ENCODE data around the gene FRG2B. TPM values are rescaled to one million over a fixed set of nuclear protein-coding genes. Genes with fewer than 3 reads are reported as not detected.
"Not testable (repeated sequence)": the region's sequence is repeated elsewhere in the genome, so short reads cannot be mapped to it uniquely, and the experiment has no call there.

FRG2B gene
- polyA plus RNA-seq, 1 donor (not counting 4 experiments of a cell fraction or from before 2014, with no cell fraction given) = not detected

GRCh38 chr10:133600657-133601056 lies 25.9 kb downstream of the FRG2B start:
- H3K4me3 ChIP-seq (ENCODE audit: control insufficient read depth in 2 of 3, extremely low read depth in 1 of 3, insufficient read depth in 2 of 3, low read depth in 1 of 3, low read length in 3 of 3) = no peak overlapping the region
- DNase-seq (ENCODE audit: low read depth, low spot score) (no peak), FAIRE-seq (no peak)
- H3K9ac ChIP-seq (ENCODE audit: control insufficient read depth, extremely low read depth, insufficient read depth, low read length) = no peak overlapping the region
- dilution Hi-C loops (cut with MboI; ENCODE audit: extremely low pct_ligation_motif_present, low sequenced_read_pairs) = no loop called here
- no peaks in the 10 kb centered on the region for H3K36me3 ChIP-seq (ENCODE audit: control insufficient read depth in 2 of 2, extremely low read depth in 1 of 2, insufficient read depth in 2 of 2, low read length in 2 of 2)
- H4K20me1 ChIP-seq (ENCODE audit: control insufficient read depth, extremely low read depth, insufficient read depth, low read length) = no peaks in the 10 kb centered on the region
- H2AFZ ChIP-seq (ENCODE audit: control insufficient read depth, low read length) = no peak overlapping the region
- no peaks in the 10 kb centered on the region for H3K27me3 ChIP-seq (ENCODE audit: control insufficient read depth, extremely low read depth, insufficient read depth, low read length)
- H3K9me1 ChIP-seq (ENCODE audit: control insufficient read depth, extremely low read depth, insufficient read depth, low read length) = no peaks in the 10 kb centered on the region
- H3K27ac ChIP-seq (ENCODE audit: control insufficient read depth, insufficient read depth, low read length) = no peak overlapping the region
- no peaks in the 10 kb centered on the region for H3K79me2 ChIP-seq (ENCODE audit: control insufficient read depth, insufficient read depth, low read length)
- no peaks in the 10 kb centered on the region for H3K9me3 ChIP-seq (ENCODE audit: control insufficient read depth, low read depth, low read length)
- no peak overlapping the region for H3K4me2 ChIP-seq (ENCODE audit: control insufficient read depth, extremely low read depth, insufficient read depth, low read depth, low read length)
- H3K4me1 ChIP-seq (ENCODE audit: control insufficient read depth, extremely low read depth, insufficient read depth, low read length) = no peaks in the 10 kb centered on the region
- no peak for TF ChIP-seq EZH2 (IDR thresholded peaks at IDR 0.05; ENCODE audit: low read length)
- TF ChIP-seq, protein P1, sequence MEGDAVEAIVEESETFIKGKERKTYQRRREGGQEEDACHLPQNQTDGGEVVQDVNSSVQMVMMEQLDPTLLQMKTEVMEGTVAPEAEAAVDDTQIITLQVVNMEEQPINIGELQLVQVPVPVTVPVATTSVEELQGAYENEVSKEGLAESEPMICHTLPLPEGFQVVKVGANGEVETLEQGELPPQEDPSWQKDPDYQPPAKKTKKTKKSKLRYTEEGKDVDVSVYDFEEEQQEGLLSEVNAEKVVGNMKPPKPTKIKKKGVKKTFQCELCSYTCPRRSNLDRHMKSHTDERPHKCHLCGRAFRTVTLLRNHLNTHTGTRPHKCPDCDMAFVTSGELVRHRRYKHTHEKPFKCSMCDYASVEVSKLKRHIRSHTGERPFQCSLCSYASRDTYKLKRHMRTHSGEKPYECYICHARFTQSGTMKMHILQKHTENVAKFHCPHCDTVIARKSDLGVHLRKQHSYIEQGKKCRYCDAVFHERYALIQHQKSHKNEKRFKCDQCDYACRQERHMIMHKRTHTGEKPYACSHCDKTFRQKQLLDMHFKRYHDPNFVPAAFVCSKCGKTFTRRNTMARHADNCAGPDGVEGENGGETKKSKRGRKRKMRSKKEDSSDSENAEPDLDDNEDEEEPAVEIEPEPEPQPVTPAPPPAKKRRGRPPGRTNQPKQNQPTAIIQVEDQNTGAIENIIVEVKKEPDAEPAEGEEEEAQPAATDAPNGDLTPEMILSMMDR (optimal IDR thresholded peaks at IDR 0.05 in 1 of 3, IDR thresholded peaks at IDR 0.05 in 1 of 3, conservative IDR thresholded peaks at IDR 0.05 in 1 of 3; ENCODE audit: extremely low read depth in 1 of 3, insufficient read depth in 2 of 3, low read length in 3 of 3) = no peak

- H3K9me3 ChIP-seq (ENCODE audit: control insufficient read depth, low read depth, low read length); H3K9me1 ChIP-seq (ENCODE audit: control insufficient read depth, extremely low read depth, insufficient read depth, low read length); H3K79me2 ChIP-seq (ENCODE audit: control insufficient read depth, insufficient read depth, low read length); FAIRE-seq; H3K27ac ChIP-seq (ENCODE audit: control insufficient read depth, insufficient read depth, low read length); H3K36me3 ChIP-seq (ENCODE audit: control insufficient read depth in 2 of 2, extremely low read depth in 1 of 2, insufficient read depth in 2 of 2, low read length in 2 of 2); DNase-seq (ENCODE audit: low read depth, low spot score); dilution Hi-C loops (cut with MboI; ENCODE audit: extremely low pct_ligation_motif_present, low sequenced_read_pairs); H3K4me1 ChIP-seq (ENCODE audit: control insufficient read depth, extremely low read depth, insufficient read depth, low read length); H3K9ac ChIP-seq (ENCODE audit: control insufficient read depth, extremely low read depth, insufficient read depth, low read length); H3K4me3 ChIP-seq (ENCODE audit: control insufficient read depth in 2 of 3, extremely low read depth in 1 of 3, insufficient read depth in 2 of 3, low read depth in 1 of 3, low read length in 3 of 3); H2AFZ ChIP-seq (ENCODE audit: control insufficient read depth, low read length); H4K20me1 ChIP-seq (ENCODE audit: control insufficient read depth, extremely low read depth, insufficient read depth, low read length); H3K27me3 ChIP-seq (ENCODE audit: control insufficient read depth, extremely low read depth, insufficient read depth, low read length); H3K4me2 ChIP-seq (ENCODE audit: control insufficient read depth, extremely low read depth, insufficient read depth, low read depth, low read length): not testable (repeated sequence)
These were observed 26.7 kb downstream of the FRG2B start for GRCh38 chr10:133599869-133600268.

DNA sequence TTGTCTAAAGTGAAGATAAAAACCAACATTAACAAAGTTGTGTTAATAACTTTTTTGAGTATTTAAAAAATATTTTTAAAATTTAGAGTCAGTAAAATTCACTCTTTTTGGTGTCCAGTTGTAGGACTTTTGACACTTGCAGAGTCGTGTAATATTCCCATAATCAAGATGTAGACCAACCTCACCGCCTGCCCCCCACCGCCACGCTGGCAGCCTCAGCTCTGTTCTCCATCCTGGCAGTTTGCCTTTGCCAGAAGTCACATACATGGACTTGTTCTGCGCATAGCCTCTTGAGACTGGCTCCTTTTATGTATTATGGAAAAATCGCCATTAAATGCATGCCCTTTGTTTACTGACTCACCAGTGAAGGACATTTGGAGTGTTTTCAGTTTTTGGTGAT lies 33.9 kb downstream of the FRG2B start:
- H3K4me1 ChIP-seq (ENCODE audit: control insufficient read depth, extremely low read depth, insufficient read depth, low read length) = no peaks in the 10 kb centered on the region
- no peak for FAIRE-seq
- no peak for DNase-seq (ENCODE audit: low read depth, low spot score)
- H3K9me1 ChIP-seq (ENCODE audit: control insufficient read depth, extremely low read depth, insufficient read depth, low read length) = no peaks in the 10 kb centered on the region
- H3K27ac ChIP-seq (ENCODE audit: control insufficient read depth, insufficient read depth, low read length) = no peak overlapping the region
- H3K27me3 ChIP-seq (ENCODE audit: control insufficient read depth, extremely low read depth, insufficient read depth, low read length) = no peaks in the 10 kb centered on the region
- H4K20me1 ChIP-seq (ENCODE audit: control insufficient read depth, extremely low read depth, insufficient read depth, low read length) = no peaks in the 10 kb centered on the region
- no peak overlapping the region for H3K9ac ChIP-seq (ENCODE audit: control insufficient read depth, extremely low read depth, insufficient read depth, low read length)
- H3K9me3 ChIP-seq (ENCODE audit: control insufficient read depth, low read depth, low read length) = no peaks in the 10 kb centered on the region
- TF ChIP-seq, protein P1 (optimal IDR thresholded peaks at IDR 0.05 in 1 of 3, IDR thresholded peaks at IDR 0.05 in 1 of 3, conservative IDR thresholded peaks at IDR 0.05 in 1 of 3; ENCODE audit: extremely low read depth in 1 of 3, insufficient read depth in 2 of 3, low read length in 3 of 3) = no peak
- TF ChIP-seq EZH2 (IDR thresholded peaks at IDR 0.05; ENCODE audit: low read length) = no peak
- no peaks in the 10 kb centered on the region for H3K79me2 ChIP-seq (ENCODE audit: control insufficient read depth, insufficient read depth, low read length)
- H3K36me3 ChIP-seq (ENCODE audit: control insufficient read depth in 2 of 2, extremely low read depth in 1 of 2, insufficient read depth in 2 of 2, low read length in 2 of 2) = no peaks in the 10 kb centered on the region
- dilution Hi-C loops (cut with MboI; ENCODE audit: extremely low pct_ligation_motif_present, low sequenced_read_pairs) = no loop called here
- H2AFZ ChIP-seq (ENCODE audit: control insufficient read depth, low read length) = no peak overlapping the region
- H3K4me2 ChIP-seq (ENCODE audit: control insufficient read depth, extremely low read depth, insufficient read depth, low read depth, low read length) = no peak overlapping the region
- H3K4me3 ChIP-seq (ENCODE audit: control insufficient read depth in 2 of 3, extremely low read depth in 1 of 3, insufficient read depth in 2 of 3, low read depth in 1 of 3, low read length in 3 of 3) = no peak overlapping the region
